Activated CD4-positive, alpha-beta memory T cell treated with anti-CD3 and anti-CD28 coated beads for 36 hours (primary cell): Measurements from ENCODE around the gene BLCAP. TPM values are rescaled to one million over a fixed set of nuclear protein-coding genes. Genes with fewer than 3 reads are reported as not detected.
A peak's percentile ranks its signal among the peaks of the same experiment; 100 is the strongest.

ENCODE experiments used
- CTCF ChIA-PET: fragments of 350-600 bp; sonication (Branson Sonifier 250); formaldehyde crosslinking; loops from one replicate; lab custom pipeline; 2021; ENCODE audit warnings: antibody characterized with exemption, inconsistent platforms; lab: Charles Lee
- POLR2A ChIA-PET: fragments of 350-600 bp; sonication (Branson Sonifier 250); formaldehyde crosslinking; loops from one replicate; lab custom pipeline; 2021; ENCODE audit warnings: antibody characterized with exemption; lab: Charles Lee
- DNase-seq: peaks from one replicate; pipeline ENCODE4 v3.0.0-alpha.2; 2020
- H3K27ac Mint-ChIP-seq: one replicate; pipeline ENCODE4 v1.8.0; 2021; ENCODE audit warnings: mixed read lengths
- H3K27me3 Mint-ChIP-seq: one replicate; pipeline ENCODE4 v1.8.0; 2021; ENCODE audit warnings: mixed read lengths
- H3K36me3 Mint-ChIP-seq: one replicate; pipeline ENCODE4 v1.8.0; 2021; ENCODE audit warnings: mixed read lengths
- H3K4me1 Mint-ChIP-seq: one replicate; pipeline ENCODE4 v1.8.0; 2021; ENCODE audit warnings: low read depth, mixed read lengths
- H3K4me3 Mint-ChIP-seq: one replicate; pipeline ENCODE4 v1.8.0; 2021; ENCODE audit warnings: mild to moderate bottlenecking, mixed read lengths
- H3K9me3 Mint-ChIP-seq: one replicate; pipeline ENCODE4 v1.8.0; 2021; ENCODE audit warnings: mixed read lengths
- intact Hi-C: fragments of 100-400 bp; cut with micrococcal nuclease; formaldehyde crosslinking; loops from one replicate; pipeline ENCODE4 v1.15.1; 2023
- total RNA-seq, 2 experiments: library from RNA; stranded (reverse); gene quantifications; one replicate each; pipeline ENCODE4 v1.2.3, GENCODE V29; 2021

BLCAP gene
- total RNA-seq, 2 experiments from 2014 or later, result 16.0 to 16.4 TPM

- Mint-ChIP-seq H3K27me3 (peaks cover 2% of the 10 kb centered on the region), H3K27ac (no peak overlapping the region), H3K9me3 (no peaks in the 10 kb centered on the region), H3K4me3 (no peak overlapping the region), H3K36me3 (no peaks in the 10 kb centered on the region), H3K4me1 (peaks cover 4% of the 10 kb centered on the region)
- ChIA-PET CTCF (no interaction called here), POLR2A (no interaction called here)
- intact Hi-C loops, result no loop called here
- DNase-seq, result no peak
Measured at GRCh38 chr20:37539424-37539823, 11.7 kb upstream of the BLCAP start.

- POLR2A ChIA-PET, result interaction anchor here (1.3 kb wide), 1 partner anchor 11 kb away, joined by 3 read pairs; no protein-coding TSS in a partner anchor
- intact Hi-C loops, result no loop called here
Measured at GRCh38 chr20:37538003-37538402, 10.3 kb upstream of the BLCAP start.

GRCh38 chr20:37537505-37537904, 9.8 kb upstream of the BLCAP start:
- Mint-ChIP-seq H3K9me3 (no peaks in the 10 kb centered on the region), H3K27ac (no peak overlapping the region), H3K4me3 (no peak overlapping the region), H3K36me3 (no peaks in the 10 kb centered on the region), H3K27me3 (peaks cover 2% of the 10 kb centered on the region), H3K4me1 (peaks cover 4% of the 10 kb centered on the region)
- DNase-seq, result no peak
- ChIA-PET POLR2A (interaction anchor here (1.3 kb wide), 1 partner anchor 11 kb away, joined by 3 read pairs; no protein-coding TSS in a partner anchor), CTCF (interaction anchor here (0.7 to 1.3 kb wide), 3 partner anchors 267 to 342 kb away, joined by 3 to 4 read pairs (median 4); no protein-coding TSS in a partner anchor)
- intact Hi-C loops, result no loop called here

More at GRCh38 chr20:37538003-37538402, 10.3 kb upstream of the BLCAP start:
- Mint-ChIP-seq H3K27ac (no peak overlapping the region), H3K36me3 (no peaks in the 10 kb centered on the region), H3K4me3 (no peak overlapping the region), H3K4me1 (peaks cover 4% of the 10 kb centered on the region), H3K9me3 (no peaks in the 10 kb centered on the region), H3K27me3 (peaks cover 2% of the 10 kb centered on the region)
- no peak for DNase-seq
- CTCF ChIA-PET, result interaction anchor here (0.7 to 1.3 kb wide), 3 partner anchors 267 to 457 kb away, joined by 3 to 4 read pairs (median 4); no protein-coding TSS in a partner anchor

GRCh38 chr20:37535443-37536132, 7.9 kb upstream of the BLCAP start:
- Mint-ChIP-seq H3K27ac (no peak overlapping the region), H3K4me1 (peaks cover 4% of the 10 kb centered on the region), H3K36me3 (no peaks in the 10 kb centered on the region), H3K9me3 (no peaks in the 10 kb centered on the region), H3K4me3 (no peak overlapping the region), H3K27me3 (peaks cover 2% of the 10 kb centered on the region)
- CTCF ChIA-PET, result interaction anchor here (1.0 to 5.6 kb wide), 6 partner anchors 9 to 345 kb away, joined by 3 to 70 read pairs (median 10); no protein-coding TSS in a partner anchor
- DNase-seq, result no peak
- intact Hi-C loops, result loop anchor here (2.0 kb wide), 1 partner anchor 341 kb away; no protein-coding TSS in a partner anchor
- POLR2A ChIA-PET, result no interaction called here

GRCh38 chr20:37534401-37535157, 6.9 kb upstream of the BLCAP start:
- Mint-ChIP-seq H3K36me3 (no peaks in the 10 kb centered on the region), H3K27ac (no peak overlapping the region), H3K9me3 (no peaks in the 10 kb centered on the region), H3K4me3 (no peak overlapping the region), H3K27me3 (peaks cover 2% of the 10 kb centered on the region), H3K4me1 (peaks cover 4% of the 10 kb centered on the region)
- intact Hi-C loops, result loop anchor here (1.0 to 2.0 kb wide), 2 partner anchors 265 to 340 kb away; no protein-coding TSS in a partner anchor
- peak; percentile 37 for DNase-seq
- POLR2A ChIA-PET, result no interaction called here
- CTCF ChIA-PET, result interaction anchor here (0.6 to 5.6 kb wide), 18 partner anchors 9 to 718 kb away, joined by 3 to 70 read pairs (median 5); partner anchors contain the start of genes MANBAL and TTI1

- H3K9me3 Mint-ChIP-seq, result no peaks in the 10 kb centered on the region
- ChIA-PET POLR2A (interaction anchor here (0.6 kb wide), 1 partner anchor 268 kb away, joined by 3 read pairs; no protein-coding TSS in a partner anchor), CTCF (interaction anchor here (0.6 to 5.6 kb wide), 16 partner anchors 8 to 498 kb away, joined by 3 to 70 read pairs (median 5); partner anchors contain the start of gene MANBAL)
- peaks cover under 1% of the 10 kb centered on the region for H3K27me3 Mint-ChIP-seq
- no peak for DNase-seq
- no peak overlapping the region for H3K27ac Mint-ChIP-seq
- no peak overlapping the region for H3K4me3 Mint-ChIP-seq
- intact Hi-C loops, result no loop called here
- H3K4me1 Mint-ChIP-seq, result peaks cover 11% of the 10 kb centered on the region
- H3K36me3 Mint-ChIP-seq, result no peaks in the 10 kb centered on the region
Measured at GRCh38 chr20:37533154-37533715, 5.6 kb upstream of the BLCAP start.

GRCh38 chr20:37531856-37532255, 4.2 kb upstream of the BLCAP start:
- H3K27me3 Mint-ChIP-seq, result peaks cover 1% of the 10 kb centered on the region
- no peak overlapping the region for H3K27ac Mint-ChIP-seq
- ChIA-PET CTCF (interaction anchor here (2.0 to 5.6 kb wide), 2 partner anchors 264 to 336 kb away, joined by 12 to 70 read pairs; no protein-coding TSS in a partner anchor), POLR2A (no interaction called here)
- DNase-seq, result no peak
- no peaks in the 10 kb centered on the region for H3K9me3 Mint-ChIP-seq
- intact Hi-C loops, result no loop called here
- H3K4me3 Mint-ChIP-seq, result no peak overlapping the region
- peaks cover 11% of the 10 kb centered on the region for H3K4me1 Mint-ChIP-seq
- no peaks in the 10 kb centered on the region for H3K36me3 Mint-ChIP-seq

GRCh38 chr20:37530696-37531095, 3.0 kb upstream of the BLCAP start:
- Mint-ChIP-seq H3K36me3 (no peaks in the 10 kb centered on the region), H3K27ac (no peak overlapping the region), H3K4me3 (no peak overlapping the region), H3K4me1 (peaks cover 19% of the 10 kb centered on the region), H3K27me3 (peaks cover 1% of the 10 kb centered on the region), H3K9me3 (no peaks in the 10 kb centered on the region)
- no peak for DNase-seq
- CTCF ChIA-PET, result interaction anchor here (1.4 to 5.6 kb wide), 3 partner anchors 263 to 341 kb away, joined by 3 to 70 read pairs (median 12); no protein-coding TSS in a partner anchor
- POLR2A ChIA-PET, result no interaction called here
- intact Hi-C loops, result no loop called here

GRCh38 chr20:37529968-37530600, 2.4 kb upstream of the BLCAP start:
- Mint-ChIP-seq H3K9me3 (no peaks in the 10 kb centered on the region), H3K4me3 (no peak overlapping the region), H3K36me3 (no peaks in the 10 kb centered on the region), H3K27me3 (peaks cover 1% of the 10 kb centered on the region), H3K4me1 (peaks cover 25% of the 10 kb centered on the region), H3K27ac (no peak overlapping the region)
- no peak for DNase-seq
- intact Hi-C loops, result loop anchor here (2.0 to 5.0 kb wide), 3 partner anchors 123 to 243 kb away; partner anchors contain the start of gene MANBAL
- CTCF ChIA-PET, result interaction anchor here (1.1 to 5.6 kb wide), 4 partner anchors 261 to 340 kb away, joined by 3 to 70 read pairs (median 4); no protein-coding TSS in a partner anchor
- POLR2A ChIA-PET, result no interaction called here

GRCh38 chr20:37529214-37529967, 1.7 kb upstream of the BLCAP start:
- H3K36me3 Mint-ChIP-seq, result no peaks in the 10 kb centered on the region
- DNase-seq, result no peak
- POLR2A ChIA-PET, result no interaction called here
- H3K4me1 Mint-ChIP-seq, result peaks cover 28% of the 10 kb centered on the region
- intact Hi-C loops, result loop anchor here (2.0 to 5.0 kb wide), 3 partner anchors 123 to 242 kb away; partner anchors contain the start of gene MANBAL
- no peak overlapping the region for H3K4me3 Mint-ChIP-seq
- no peak overlapping the region for H3K27ac Mint-ChIP-seq
- peaks cover 1% of the 10 kb centered on the region for H3K27me3 Mint-ChIP-seq
- CTCF ChIA-PET, result interaction anchor here (1.1 to 1.3 kb wide), 3 partner anchors 260 to 339 kb away, joined by 3 to 4 read pairs (median 4); no protein-coding TSS in a partner anchor
- H3K9me3 Mint-ChIP-seq, result no peaks in the 10 kb centered on the region
